ENCODE results near the gene IL36A.

The IL36A gene, protein sequence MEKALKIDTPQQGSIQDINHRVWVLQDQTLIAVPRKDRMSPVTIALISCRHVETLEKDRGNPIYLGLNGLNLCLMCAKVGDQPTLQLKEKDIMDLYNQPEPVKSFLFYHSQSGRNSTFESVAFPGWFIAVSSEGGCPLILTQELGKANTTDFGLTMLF

DNA sequence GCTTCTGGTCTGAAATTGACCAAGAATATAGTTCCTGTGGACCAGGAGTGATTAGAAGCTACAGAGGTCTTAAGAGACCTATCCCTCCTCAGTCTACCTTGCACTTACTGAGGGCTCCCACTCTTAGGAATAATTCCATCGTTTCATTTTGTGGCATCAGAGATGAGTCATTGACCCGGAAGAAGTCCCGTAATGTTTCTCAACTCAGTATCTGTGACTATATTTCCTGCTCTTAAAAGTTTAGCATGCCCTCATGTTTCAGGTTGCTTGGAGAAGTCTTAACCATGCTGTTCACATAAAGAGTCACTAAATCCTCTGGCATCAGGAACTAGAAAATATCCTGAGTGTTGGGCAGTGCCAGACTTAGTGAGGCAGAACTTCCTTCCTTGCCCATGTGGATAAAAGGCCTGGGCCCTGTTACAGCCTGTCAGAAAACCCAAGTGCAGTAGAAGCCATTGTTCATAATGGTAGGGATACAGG, at the start of gene IL36A:
Gene IL36A, plus strand, starts transcription at position 430 of the 480 bp plus-strand sequence. CDS start 413 bp downstream, outside the sequence.
- no peak for DNase-seq

DNA sequence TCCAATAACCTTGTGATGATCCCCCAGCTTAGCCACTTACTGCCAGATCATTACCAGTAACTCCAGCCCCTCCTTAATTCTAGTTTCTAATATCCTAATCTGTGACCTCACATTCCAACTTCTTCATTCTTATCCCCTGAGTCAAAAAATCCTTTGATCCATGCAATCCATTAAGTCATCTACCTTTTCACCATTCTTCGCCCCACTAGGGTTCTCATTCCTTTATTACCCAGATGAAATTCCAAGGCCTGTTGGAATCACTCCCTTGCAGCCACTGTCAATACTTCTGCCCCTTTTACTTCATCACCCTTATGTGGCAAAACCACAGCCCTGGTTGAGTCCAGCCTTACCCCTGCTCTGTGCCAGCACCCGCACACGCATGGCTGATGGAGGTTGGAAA, 47.7 kb upstream of the IL36A start:
- no peak for DNase-seq

DNA sequence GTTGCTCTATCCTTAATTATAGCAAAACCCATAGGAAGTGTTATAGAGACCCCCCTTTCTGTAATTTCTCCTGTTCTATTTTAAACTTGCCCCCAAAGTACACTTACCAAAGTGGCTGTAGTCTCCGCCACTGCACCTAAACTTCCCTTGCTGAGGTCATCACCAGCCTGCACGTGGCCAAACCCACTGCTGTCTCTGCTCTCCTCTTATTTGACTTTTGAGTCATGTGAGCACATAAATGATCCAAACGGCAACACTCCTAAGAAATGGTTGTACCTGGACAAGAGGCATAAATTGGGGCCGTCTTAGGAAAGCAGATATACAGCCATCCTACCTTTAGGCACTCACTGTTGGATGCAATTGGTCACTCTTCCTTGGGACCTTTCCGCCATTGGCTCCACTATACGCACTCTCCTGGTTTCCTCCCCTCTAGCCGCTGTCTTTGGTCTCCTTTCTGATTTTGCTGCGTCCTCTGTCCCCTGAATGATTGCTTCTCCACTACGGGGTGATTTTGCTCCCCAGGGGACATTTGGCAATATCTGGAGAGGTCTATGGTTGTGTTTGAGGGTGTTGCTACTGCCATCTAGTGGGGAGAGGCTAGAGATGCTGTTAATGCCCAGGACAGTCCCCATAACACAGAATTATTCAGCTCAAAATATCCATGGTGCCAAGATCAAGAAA, 46.7 kb upstream of the IL36A start:
- no peak for DNase-seq

DNA sequence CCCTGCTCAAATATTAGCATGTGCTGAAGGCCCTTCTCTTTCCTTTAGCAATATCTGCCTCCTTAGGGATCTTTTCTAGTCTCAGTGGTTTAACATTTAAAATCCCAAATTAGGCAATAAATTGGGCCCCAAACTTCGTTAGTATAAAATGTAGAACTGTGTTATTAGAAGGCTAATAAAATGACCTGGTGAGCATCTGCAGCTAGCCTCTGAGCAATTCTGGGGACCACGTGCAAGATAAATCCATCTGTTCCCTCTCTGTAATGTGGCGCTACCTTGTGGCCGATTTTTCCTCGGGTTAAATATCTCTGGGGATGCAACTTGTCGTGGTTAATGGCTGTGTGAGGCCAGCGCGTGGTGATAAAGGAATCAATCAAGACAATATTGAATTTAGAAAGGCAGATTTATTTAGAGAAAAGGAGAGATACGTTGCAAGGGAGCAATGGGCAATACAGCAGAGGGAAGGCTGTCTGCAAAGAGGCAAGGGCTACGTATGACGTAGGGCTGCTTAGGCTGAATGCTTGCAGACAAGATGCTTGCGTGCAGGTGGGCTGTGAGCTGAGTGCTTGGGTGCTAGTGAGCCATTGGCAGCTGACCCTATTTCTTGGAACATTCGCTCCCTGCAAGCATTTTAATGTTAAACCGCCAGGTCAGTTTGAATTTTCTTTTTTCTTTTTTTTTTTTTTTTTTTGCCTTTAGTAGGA, 46.0 kb upstream of the IL36A start:
- DNase-seq: no peak

DNA sequence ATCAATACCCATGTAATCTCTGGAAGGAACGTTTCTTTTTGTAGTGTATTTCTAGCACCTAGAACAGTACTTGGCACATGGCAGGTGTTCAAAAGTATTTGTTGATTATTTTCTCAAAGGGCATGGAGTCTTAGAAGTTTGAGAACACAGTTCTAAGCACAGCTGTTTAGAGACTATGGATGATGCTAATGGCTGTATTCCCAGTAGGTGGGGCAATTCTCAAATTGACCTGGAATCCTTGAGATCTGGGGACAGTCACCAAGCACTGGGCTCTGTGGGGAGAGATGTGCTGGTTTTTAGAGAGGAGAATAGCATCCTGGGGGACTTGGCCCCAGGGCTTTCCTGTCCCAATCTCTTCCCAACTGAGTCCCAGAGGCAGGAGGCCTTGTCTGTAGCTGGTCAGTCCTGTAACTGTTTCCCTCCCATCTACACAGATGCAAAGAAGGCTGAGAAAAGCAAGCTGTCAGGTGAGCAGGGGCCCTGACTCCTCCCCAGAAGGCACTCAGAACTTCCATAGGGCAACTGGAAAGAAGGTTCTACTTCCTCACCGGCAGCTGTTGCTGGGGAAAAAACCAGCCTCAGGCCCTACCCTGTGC, 44.9 kb upstream of the IL36A start:
- no peak for DNase-seq

DNA sequence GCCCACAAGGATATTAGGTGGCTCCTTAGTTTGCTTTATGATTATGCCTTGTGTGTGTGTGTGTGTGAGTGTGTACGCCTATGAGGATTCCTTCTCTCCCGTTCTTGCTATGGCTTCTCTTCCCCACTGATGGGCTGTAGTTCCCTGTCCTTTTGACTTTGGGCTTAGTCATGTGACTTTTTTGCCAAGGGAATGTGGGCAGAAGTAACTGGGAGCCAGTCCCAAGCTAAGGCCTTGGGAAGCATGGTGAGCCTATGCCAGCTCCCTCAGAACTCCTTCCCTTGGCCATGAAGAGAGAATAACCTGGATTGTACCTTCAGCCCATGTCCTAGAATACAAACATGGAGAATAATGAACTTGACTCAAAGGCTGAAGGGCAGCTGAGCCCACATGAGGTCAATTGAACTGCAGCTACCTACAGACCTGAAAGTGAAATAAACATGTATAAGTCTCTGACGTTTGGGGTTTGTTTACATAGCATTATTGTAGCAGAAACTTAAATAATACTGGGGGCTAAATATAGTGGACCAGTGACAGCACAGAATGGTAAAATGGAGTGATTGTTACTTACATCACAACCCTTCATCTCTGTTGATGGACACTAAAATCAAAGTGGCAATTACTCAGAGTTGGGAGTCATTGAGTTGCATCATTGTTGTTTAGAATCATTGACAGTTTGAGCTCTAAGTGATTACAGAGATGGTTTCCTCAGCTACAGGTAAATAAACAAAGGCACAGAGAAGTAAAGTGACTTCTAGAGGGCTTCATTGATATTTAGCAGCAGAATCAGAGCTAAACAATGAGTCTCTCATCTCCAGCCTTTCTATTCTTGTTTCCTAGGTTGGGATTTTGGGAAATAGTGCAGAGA, 42.7 kb upstream of the IL36A start:
- DNase-seq: no peak

DNA sequence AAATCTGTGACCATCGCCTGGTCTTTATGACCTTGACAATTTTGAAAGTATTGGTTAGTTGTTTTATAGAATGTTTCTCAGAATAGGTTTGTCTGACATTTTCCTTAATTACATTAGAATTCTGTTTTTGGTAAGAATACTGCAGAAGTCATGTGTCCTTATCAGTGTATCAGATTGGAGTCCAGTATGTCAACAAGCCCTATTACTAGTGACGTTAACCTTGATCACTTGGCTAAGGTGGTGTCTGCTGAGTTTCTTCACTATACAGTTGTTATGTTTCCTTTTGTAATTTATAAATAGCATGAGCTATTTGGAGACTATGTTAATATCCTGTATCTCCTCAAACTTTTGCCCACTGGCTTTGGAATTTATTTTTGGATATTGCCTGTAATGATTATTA, 38.2 kb upstream of the IL36A start:
- no peak for DNase-seq

DNA sequence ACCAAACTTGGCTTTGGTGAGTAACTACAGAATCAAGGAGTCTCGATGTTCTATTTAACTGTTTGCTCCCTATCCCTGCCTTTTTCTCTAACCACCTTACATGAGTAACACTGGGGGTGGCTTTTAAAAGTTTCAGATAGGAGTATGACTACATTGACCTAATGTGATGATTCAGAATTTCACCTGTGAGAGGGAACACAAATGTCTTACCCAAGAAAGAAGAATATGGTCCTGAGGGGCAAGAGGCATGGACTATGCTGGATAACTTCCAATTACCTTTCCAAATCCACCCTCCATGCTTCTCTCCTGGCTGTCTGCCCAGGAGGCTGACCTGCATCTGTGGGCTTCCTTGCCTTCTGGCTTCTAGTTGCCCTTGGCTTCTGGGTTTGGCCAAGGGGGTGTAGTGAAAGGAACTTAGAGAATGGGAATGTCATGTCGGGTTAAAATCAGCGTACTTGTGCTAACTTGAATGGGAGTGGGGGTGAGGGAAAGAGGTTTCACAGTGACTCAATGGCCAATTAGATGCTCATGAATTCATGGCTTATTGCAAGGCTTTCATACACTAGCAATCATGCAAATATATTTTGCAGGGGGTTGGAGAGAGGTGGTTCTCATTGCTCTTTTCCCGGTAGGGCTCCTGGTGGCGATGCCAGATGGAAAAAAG, 32.7 kb upstream of the IL36A start:
- no peak for DNase-seq

DNA sequence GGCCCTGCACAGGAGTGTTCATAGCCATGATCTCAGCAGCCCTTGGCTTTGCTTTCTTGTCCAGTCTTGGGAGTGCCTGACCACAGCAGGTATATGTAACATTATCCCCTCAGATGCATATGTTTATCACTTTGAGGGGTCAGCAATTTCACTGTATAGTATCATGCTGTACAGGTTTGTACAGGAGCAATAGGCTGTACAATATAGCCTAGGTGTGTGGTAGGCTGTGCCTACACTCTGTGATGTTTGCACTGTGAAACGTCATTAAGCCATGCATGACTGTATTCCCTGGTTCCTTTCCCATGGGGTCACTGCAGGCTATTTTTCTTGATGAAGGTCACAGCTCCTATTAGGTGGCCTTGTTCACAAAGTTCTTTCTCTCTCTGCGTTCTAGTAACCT, 32.1 kb upstream of the IL36A start:
- DNase-seq: no peak

DNA sequence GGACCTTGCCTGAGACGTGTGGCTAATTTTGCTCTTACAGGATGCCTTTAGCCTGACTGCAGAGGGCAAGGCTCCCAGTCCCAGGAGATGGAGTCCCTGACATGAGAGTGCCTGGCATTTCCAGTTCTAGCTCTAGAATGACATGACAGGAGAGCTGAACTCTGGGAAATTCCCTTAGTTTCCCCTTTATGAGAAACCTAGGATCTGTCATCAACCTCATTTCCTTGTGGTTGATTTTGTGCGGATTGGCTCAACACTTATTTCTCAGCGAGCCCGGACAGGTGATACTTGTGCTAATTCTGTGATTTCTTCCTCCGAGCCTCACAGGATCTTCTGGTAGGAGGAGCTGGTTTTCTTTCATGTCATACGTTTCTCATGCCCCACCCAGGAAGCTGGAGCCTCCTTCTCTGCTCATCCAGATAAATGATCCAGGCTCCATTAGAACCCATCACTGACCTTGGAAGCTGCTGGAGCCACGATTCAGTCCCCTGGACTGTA, 27.7 kb upstream of the IL36A start, which contains the start of gene IL36G:
Gene IL36G, plus strand, starts transcription at position 448 of the 498 bp plus-strand sequence. CDS start 633 bp downstream, outside the sequence.
- no peak for DNase-seq

DNA sequence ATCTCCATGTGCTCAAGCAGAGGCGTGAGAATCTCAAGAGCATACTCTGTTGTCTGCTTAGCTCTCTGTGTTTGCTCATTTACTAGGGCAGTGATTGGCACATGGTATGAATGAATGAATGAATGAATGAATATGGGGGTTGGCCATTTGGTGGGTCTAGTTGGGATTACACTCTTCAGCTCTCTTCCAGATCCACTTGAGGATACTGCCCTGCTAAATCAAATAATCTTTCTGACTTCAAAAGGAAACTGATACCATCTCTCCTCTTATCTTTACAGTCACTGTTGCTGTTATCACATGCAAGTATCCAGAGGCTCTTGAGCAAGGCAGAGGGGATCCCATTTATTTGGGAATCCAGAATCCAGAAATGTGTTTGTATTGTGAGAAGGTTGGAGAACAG, 25.5 kb upstream of the IL36A start:
- DNase-seq: no peak

DNA sequence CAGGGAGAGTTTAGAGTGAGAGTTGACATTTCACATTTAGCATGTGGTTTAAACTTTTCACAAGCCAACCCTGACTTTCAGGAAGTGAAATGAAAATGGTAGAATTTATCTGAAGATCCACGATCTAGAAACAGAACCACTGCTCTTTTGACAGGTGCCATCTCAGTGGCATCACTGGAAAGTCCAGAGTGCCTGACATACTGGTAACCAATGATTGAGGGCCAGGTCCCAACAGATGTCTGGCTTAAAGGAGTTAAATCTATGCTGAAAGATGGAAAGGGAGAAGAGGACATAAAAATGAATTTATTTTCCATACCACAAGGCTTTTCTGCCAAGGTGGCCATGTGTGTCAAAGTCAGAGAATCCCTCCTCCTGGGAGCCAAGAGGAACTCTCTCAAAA, 24.7 kb upstream of the IL36A start:
- no peak for DNase-seq

DNA sequence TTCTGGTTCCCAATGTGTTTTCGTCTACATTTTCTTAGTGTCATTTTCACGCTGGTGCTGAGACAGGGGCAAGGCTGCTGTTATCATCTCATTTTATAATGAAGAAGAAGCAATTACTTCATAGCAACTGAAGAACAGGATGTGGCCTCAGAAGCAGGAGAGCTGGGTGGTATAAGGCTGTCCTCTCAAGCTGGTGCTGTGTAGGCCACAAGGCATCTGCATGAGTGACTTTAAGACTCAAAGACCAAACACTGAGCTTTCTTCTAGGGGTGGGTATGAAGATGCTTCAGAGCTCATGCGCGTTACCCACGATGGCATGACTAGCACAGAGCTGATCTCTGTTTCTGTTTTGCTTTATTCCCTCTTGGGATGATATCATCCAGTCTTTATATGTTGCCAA, 20.2 kb upstream of the IL36A start:
- no peak for DNase-seq

DNA sequence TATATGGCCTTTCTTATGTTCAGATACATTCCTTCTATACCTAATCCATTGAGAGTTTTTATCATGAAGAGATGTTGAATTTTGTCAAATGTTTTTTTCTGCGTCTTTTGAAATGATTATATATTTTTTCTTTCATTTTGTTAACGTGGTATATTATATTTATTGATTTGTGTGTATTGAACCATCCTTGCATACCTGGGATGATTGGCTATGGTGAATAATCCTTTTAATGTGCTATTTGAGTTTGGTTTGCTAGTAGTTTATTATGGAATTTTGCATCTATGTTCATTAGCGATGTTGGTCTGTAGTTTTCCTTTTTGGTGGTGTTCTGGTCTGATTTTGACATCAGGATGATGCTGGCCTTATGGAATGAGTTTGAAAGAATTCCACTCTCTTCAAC, 15.6 kb upstream of the IL36A start:
- DNase-seq: no peak

DNA sequence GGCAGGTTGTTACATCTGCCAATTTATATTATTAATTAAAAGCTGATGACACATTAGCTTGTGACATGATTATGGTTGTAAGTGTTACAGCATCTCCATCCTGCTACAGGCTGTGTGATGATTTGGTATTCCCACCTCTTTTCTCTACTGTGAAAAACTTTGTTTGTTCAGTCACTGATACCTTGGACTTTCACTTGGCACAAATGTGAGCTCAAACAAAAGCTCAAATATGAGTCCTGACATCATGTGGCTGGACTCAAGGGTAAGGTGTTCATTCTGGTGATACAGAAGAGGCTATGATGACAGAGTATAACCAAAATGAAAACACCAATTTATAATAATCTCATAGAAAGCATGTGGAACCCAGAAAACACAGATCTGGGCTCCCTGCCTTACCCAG, 11.4 kb upstream of the IL36A start:
- no peak for DNase-seq

DNA sequence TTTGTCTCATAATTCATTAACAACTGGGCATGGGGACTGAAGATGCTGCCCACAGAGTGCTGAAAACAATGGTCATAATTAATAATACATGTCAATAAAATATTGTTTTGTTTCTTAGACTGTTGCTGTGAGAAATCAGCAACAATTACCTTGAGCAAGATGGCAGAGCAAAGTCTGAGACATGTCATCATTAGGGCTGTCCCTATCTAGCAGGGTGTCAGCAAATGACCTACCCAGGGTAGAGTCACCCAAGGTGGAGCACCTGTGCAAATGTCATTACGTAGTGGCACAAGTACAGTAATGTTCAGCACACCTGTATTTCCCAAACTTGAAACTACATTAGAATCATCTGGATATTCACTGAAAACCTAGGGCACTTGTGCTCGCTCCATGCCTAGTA, 10.6 kb upstream of the IL36A start:
- DNase-seq: no peak

DNA sequence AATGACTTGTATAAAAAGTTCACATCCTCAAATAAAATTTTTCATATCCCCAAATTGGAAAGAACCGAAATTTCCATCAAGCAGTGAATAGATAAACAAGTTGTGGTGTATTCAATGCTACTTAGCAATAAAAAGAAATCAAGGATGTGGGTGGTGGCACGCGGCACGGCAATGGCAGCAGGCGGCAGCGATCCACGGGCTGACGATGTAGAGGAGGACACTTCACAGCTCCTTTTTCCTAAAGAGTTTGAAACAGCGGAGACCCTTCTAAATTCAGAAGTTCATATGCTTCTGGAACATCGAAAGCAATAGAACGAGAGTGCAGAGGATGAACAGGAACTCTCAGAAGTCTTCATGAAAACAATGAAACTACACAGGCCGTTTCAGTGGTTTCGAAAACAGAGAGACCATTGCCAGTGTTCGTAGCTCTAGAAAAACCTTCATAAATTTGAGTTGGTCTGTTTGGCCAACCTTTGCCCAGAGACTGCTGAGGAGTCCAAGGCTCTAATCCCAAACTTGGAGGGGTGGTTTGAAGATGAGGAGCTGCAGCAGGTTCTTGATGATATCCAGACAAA, 9.8 kb upstream of the IL36A start:
- DNase-seq: no peak

DNA sequence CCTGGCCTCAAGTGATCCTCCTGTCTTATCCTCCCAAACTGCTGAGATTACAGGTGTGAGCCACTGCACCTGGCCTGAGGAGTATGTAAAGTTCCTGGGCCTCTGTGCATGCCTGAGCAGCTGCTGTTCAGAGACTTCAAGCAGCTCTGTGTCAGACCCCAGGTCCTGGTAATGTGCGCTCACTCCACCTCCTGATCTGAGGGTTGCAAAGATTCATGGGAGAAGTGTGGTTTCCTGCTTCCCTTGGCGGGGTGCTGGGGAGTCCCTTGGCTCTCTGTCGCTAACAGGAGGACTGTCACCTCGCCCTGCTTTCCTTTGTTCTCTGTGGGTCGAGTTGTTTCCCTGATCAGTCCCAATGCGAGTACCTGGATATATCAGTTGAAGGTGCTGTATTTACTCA, 8.6 kb upstream of the IL36A start:
- DNase-seq: no peak

DNA sequence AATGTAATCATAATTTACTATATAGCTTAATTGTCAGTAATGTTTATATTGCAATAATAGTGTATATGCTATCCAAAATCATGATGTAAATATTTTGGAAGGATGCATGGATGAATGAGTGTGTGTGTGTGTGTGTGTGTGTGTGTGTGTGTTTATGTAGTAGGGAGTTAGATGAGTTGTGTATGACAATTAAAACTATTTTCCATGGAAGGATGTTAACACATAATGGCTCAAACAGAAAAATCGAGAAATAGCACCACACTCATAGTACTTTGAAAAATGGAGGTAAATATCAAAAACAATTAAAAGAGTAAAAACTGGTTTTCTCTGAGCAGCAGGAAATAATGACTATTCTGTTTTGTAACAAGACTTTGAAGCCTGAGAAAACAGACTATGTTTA, 8.1 kb upstream of the IL36A start:
- DNase-seq: no peak

DNA sequence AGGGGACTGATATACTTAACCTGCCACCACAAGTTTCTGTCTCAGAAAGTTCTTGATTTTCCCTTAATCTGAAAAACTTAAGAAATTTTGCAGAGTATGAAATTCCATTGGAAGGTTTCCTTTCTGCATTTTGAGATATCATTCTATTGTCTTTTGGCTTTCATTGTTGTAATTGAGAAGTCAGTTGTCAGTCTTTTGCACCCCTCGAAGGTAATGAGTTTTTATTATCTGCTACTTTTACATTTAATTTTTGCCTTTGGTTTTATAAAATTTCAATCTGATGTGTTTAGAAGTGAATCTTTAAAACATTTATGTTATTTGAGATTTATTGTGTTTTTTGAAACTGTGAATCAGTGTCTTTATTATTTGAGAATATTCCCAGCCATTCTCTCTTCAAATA, 4.8 kb upstream of the IL36A start:
- DNase-seq: no peak

DNA sequence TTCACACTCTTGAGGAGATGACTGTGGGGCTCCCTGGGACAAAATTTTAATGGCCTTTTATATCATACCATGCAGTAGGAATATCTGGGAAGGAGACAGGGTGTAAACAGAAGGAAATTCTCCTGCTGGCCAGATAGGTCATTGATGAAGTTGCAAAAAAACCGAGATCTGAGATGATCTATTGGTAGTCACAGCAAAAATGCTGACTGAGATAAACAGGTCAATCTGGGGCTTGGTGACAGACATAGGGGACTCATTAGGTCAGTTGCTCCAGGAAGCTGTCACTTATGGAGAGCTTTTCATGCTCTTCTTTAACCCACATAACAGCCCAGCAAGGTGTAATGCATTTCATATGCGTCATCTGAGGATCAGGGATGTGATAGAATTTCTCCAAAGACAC, 2.6 kb upstream of the IL36A start:
- DNase-seq: no peak

DNA sequence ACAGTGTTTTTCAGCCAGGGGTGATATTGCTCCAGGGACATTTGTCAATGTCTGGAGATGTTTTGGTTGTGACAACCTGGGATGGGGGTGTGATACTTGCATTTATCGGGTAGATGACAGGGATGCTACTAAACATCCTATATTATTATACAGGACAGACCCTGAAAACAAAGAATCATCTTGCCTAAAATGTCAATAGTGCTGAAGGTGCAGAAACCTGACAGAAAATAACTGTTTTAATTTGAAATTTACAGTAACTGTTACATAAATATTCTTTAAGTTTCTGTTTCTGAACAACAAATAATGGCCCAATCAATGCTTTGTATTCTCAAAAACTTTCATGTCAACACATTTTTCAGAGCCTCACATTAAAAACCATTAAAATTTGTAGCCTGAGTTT, 2.0 kb downstream of the IL36A start:
- DNase-seq: no peak
